C4-2B (cell line): Measurements from ENCODE around the gene PGAP3.

Experiments
- H3K27ac ChIP-seq: fragments of 450-650 bp; 2 replicates; pipeline ENCODE4 v1.5.1; 2017
- CTCF ChIP-seq: fragments of 450-650 bp; conservative IDR thresholded peaks from 2 replicates; pipeline ENCODE4 v1.5.1; 2017; ENCODE audit warnings: mild to moderate bottlenecking
- ZFX ChIP-seq: fragments of 450-650 bp; IDR thresholded peaks from 2 replicates; pipeline ENCODE4 v1.6.1; 2017

The PGAP3 gene

GRCh38 chr17:39639043-39639442 lies 48.8 kb downstream of the PGAP3 start:
- no peak overlapping the region for H3K27ac ChIP-seq
- TF ChIP-seq ZFX (no peak), CTCF (no peak)

GRCh38 chr17:39638317-39638716 lies 49.5 kb downstream of the PGAP3 start:
- no peak for TF ChIP-seq ZFX
- TF ChIP-seq CTCF: no peak
- H3K27ac ChIP-seq: no peak overlapping the region

GRCh38 chr17:39636927-39637736 lies 50.7 kb downstream of the PGAP3 start, which contains the start of gene STARD3:
Gene STARD3, plus strand, starts transcription at chr17:39637144. Its CDS starts 16,388 bp downstream, at chr17:39653532.
- peak within 1 kb of the TSS; percentile 90 for H3K27ac ChIP-seq

GRCh38 chr17:39636587-39636926 lies 51.3 kb downstream of the PGAP3 start:
- H3K27ac ChIP-seq: peak overlapping the region; percentile 90
- TF ChIP-seq ZFX: no peak
- no peak for TF ChIP-seq CTCF

More at GRCh38 chr17:39636927-39637736, 50.7 kb downstream of the PGAP3 start, which contains the start of gene STARD3:
- TF ChIP-seq ZFX (peak; percentile 56; the same call in 1 of the 2 replicates), CTCF (no peak)

GRCh38 chr17:39635614-39636176 lies 52.2 kb downstream of the PGAP3 start:
- no peak overlapping the region; the same call in 1 of the 2 replicates for H3K27ac ChIP-seq
- TF ChIP-seq CTCF (no peak), ZFX (no peak)

GRCh38 chr17:39634384-39634871 lies 53.4 kb downstream of the PGAP3 start:
- H3K27ac ChIP-seq: peak overlapping the region; percentile 85
- peak; percentile 92 for TF ChIP-seq CTCF
- no peak for TF ChIP-seq ZFX

GRCh38 chr17:39633570-39634183 lies 54.2 kb downstream of the PGAP3 start:
- TF ChIP-seq CTCF: no peak
- no peak for TF ChIP-seq ZFX
- H3K27ac ChIP-seq: peak overlapping the region; percentile 85
